Skeletal muscle tissue (tissue), 4 donors: ENCODE data around the gene SLC2A9. TPM values are rescaled to one million over a fixed set of nuclear protein-coding genes. Genes with fewer than 3 reads are reported as not detected.

Experiments
- H3K27ac ChIP-seq: one replicate; pipeline ENCODE4 v1.7.0; 2013; ENCODE audit warnings: mild to moderate bottlenecking, low read depth, low read length, inconsistent platforms
- H3K27me3 ChIP-seq, 3 donors: one replicate each; pipeline ENCODE4 v1.7.0; 2013; ENCODE audit warnings: low read length in 3 of 3; ENCODE audit not compliant: control insufficient read depth in 3 of 3, insufficient read depth in 3 of 3
- H3K36me3 ChIP-seq, 3 donors: one replicate each; pipeline ENCODE4 v1.7.0; 2013; ENCODE audit warnings: low read length in 3 of 3; ENCODE audit not compliant: control insufficient read depth in 3 of 3, insufficient read depth in 3 of 3
- H3K4me1 ChIP-seq, 3 donors: one replicate each; pipeline ENCODE4 v1.7.0; 2013; ENCODE audit warnings: low read length in 3 of 3, mild to moderate bottlenecking in 3 of 3; ENCODE audit not compliant: control insufficient read depth in 3 of 3, insufficient read depth in 3 of 3
- H3K4me3 ChIP-seq, 3 donors: one replicate each; pipeline ENCODE4 v1.7.0; 2013; ENCODE audit warnings: low read length in 3 of 3
- H3K9ac ChIP-seq, 3 donors: one replicate each; pipeline ENCODE4 v1.7.0; 2013; ENCODE audit warnings: low read length in 3 of 3, mild to moderate bottlenecking in 3 of 3, moderate library complexity in 2 of 3, low read depth in 1 of 3
- H3K9me3 ChIP-seq, 3 donors: one replicate each; pipeline ENCODE4 v1.7.0; 2013; ENCODE audit warnings: low read length in 3 of 3; ENCODE audit not compliant: control insufficient read depth in 3 of 3
- total RNA-seq: library from RNA; depleted of rRNA; stranded (reverse); fragments of >200 nt; gene quantifications from one replicate; pipeline ENCODE4 v1.2.3, GENCODE V29; 2014
- donor health status: Osteomylitis.

SLC2A9 gene
- total RNA-seq, 1 donor from 2014 or later = 1.0 TPM

DNA sequence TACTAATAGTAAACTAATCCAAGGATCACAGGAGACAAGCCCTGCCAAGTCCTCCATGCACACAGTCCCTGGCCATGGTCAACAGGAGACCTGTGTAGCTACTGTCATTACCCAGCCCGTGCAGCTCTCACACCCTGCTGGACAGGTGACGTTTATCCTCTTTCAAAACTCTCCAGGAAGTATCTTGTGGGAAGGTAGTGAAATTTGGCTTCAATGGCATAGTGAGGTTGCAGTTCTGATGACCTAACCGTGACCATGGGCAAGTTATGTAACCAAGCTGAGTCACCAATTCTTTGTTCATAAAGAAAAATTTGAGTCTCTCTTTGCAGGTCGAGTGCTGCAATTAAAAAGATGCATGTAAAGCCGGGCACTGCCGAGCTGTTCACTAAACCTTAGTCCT lies 11.3 kb upstream of the SLC2A9 start:
- peak overlapping the region in 1 of 3 donors; percentile 35 for H3K4me3 ChIP-seq
- H3K36me3 ChIP-seq = no peaks in the 10 kb centered on the region
- H3K27me3 ChIP-seq = no peaks in the 10 kb centered on the region
- H3K4me1 ChIP-seq = peaks cover 49 to 65% (median 59%) of the 10 kb centered on the region in 3 donors
- H3K9me3 ChIP-seq = no peaks in the 10 kb centered on the region
- H3K27ac ChIP-seq = peak overlapping the region; percentile 62
- peak overlapping the region in 1 of 3 donors; percentile 54 for H3K9ac ChIP-seq

GRCh38 chr4:10031668-10032590 lies 10.6 kb upstream of the SLC2A9 start:
- Histone ChIP-seq H3K4me1 (peaks cover 49 to 65% (median 59%) of the 10 kb centered on the region in 3 donors), H3K9me3 (no peaks in the 10 kb centered on the region), H3K27ac (peak overlapping the region; percentile 62), H3K4me3 (peak overlapping the region in 1 of 3 donors; percentile 35), H3K36me3 (no peaks in the 10 kb centered on the region), H3K27me3 (no peaks in the 10 kb centered on the region), H3K9ac (peak overlapping the region in 1 of 3 donors; percentile 41)

DNA sequence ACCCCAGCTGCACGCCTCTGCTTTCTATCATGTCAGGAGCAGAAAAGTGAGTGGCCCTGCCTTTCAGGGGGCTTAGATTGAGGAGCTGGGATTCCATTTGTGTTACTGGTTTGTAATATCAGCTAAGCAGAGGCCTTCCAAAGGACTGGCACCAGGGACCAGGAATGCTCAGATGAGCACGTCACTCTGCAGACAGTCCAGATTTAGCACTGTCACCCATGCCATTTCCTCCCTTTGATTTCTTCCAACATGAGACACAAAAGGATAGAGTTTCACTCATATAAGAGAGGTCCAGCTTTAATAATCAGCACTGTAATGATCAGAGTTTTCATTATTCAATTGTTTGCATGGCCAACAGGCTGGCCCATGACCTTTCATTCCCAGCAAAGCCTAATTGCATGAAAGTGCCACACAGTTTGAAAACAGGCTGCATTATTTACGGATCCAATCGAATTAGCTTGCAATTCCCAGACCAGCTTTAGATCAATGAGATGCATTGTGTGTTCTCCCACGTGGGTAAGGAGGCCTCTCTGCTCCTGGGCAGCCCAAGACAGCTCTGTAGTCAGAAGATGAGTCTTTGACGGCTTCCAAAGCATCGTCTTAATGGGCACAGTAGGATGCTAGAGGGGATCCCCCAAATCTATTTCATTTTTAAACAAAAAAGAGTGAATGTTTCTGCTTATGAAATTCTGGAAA lies 9.8 kb upstream of the SLC2A9 start:
- H3K9me3 ChIP-seq = no peaks in the 10 kb centered on the region
- peak overlapping the region in 1 of 3 donors; percentile 47 for H3K9ac ChIP-seq
- peak overlapping the region in 2 of 3 donors; percentile 4 for H3K4me3 ChIP-seq
- H3K27me3 ChIP-seq = no peaks in the 10 kb centered on the region
- H3K4me1 ChIP-seq = peaks cover 49 to 65% (median 59%) of the 10 kb centered on the region in 3 donors
- peak overlapping the region; percentile 34 for H3K27ac ChIP-seq
- no peaks in the 10 kb centered on the region for H3K36me3 ChIP-seq

DNA sequence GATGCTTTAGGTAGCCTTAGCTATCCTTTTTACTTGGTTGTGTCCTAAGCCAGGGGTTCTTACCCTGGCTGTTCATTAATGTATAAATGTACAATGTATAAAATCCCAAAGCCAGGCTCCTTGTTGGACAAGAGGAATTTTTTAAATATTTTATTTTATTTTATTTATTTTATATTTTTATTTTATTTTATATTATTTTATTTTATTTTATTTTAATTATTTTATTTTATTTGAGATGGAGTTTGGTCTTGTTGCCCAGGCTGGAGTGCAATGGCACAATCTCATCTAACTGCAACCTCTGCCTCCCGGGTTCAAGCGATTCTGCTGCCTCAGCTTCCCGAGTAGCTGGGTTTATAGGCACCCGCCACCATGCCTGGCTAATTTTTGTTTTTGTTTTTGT lies 8.1 kb upstream of the SLC2A9 start:
- Histone ChIP-seq H3K9ac (peak overlapping the region in 1 of 3 donors; percentile 0), H3K4me1 (peaks cover 53 to 59% (median 53%) of the 10 kb centered on the region in 3 donors), H3K36me3 (no peaks in the 10 kb centered on the region), H3K4me3 (no peak overlapping the region), H3K27ac (peak overlapping the region; percentile 12), H3K27me3 (no peaks in the 10 kb centered on the region), H3K9me3 (no peaks in the 10 kb centered on the region)

DNA sequence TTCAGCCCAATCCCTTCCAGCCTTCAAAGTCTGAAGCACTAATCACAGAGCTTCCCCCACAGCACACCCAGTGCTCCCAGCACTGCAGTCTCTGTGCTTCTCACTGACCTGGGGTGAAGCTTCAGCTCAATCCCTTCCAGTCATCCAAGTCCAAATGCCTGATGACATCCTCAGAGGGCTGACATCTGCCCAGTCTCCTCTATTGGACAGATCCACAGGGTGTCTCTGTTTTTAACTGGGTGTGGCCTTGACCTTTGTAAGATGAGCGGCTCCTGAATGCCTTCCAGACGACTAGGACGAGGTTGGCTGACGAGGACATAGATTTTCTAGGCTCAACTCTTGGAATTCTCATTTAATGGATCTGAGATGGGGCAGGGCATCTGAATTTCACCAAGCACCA lies 7.6 kb upstream of the SLC2A9 start:
- Histone ChIP-seq H3K27ac (peak overlapping the region; percentile 49), H3K9ac (peak overlapping the region in 2 of 3 donors; percentile 10 to 64), H3K4me1 (peaks cover 50 to 57% (median 52%) of the 10 kb centered on the region in 3 donors), H3K27me3 (no peaks in the 10 kb centered on the region), H3K9me3 (no peaks in the 10 kb centered on the region), H3K36me3 (no peaks in the 10 kb centered on the region), H3K4me3 (peak overlapping the region in 1 of 3 donors; percentile 49)

DNA sequence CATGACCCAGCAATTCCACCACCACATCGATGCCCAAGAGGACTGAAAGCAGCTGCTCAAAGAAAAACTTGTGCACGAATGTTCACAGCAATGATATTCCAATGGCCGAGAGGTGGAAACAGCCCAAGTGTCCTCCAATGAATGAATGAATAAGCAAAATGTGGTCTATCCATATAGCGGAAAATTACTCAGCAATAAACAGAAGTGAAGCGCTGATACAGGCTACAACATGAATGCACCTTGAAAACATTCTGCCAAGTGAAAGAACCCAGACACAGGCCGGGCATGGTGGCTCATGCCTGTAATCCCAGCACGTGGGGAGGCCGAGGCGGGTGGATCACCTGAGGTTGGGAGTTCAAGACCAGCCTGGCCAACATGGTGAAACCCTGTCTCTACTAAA lies 5.2 kb upstream of the SLC2A9 start:
- Histone ChIP-seq H3K9ac (no peak overlapping the region), H3K9me3 (no peaks in the 10 kb centered on the region), H3K4me1 (peaks cover 36 to 43% (median 38%) of the 10 kb centered on the region in 3 donors), H3K27me3 (no peaks in the 10 kb centered on the region), H3K36me3 (no peaks in the 10 kb centered on the region), H3K4me3 (no peak overlapping the region), H3K27ac (no peak overlapping the region)

DNA sequence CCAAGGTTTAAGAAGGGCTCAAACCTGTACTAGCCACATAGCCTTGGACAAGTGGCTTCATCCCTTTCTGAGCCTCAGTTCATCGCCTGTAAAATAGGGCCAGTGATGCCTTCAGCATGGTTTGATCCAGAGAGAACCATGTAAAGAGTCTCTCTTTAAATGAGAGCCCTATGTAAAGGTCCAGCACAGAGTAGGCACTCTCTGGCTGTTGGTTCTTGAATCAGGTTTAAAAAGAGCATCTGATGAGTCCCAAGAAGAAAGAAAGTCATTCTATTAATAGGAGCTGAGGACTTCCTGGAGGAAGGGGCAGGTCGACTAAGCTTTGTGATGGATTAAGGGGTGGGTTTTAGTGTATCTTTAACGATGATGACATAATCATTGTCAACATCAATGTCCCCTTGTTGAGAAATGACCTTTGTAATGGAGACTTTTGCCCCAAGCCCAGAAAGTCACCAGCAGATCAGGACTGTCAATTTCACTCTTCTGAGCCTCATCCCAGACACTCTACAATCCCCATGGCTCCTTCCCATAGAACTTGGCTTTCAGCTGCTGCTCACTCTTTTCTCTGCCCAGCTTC lies 4.0 kb upstream of the SLC2A9 start:
- Histone ChIP-seq H3K27ac (no peak overlapping the region), H3K4me3 (no peak overlapping the region), H3K36me3 (no peaks in the 10 kb centered on the region), H3K4me1 (peaks cover 24 to 42% (median 35%) of the 10 kb centered on the region in 3 donors), H3K9me3 (no peaks in the 10 kb centered on the region), H3K9ac (no peak overlapping the region), H3K27me3 (no peaks in the 10 kb centered on the region)

DNA sequence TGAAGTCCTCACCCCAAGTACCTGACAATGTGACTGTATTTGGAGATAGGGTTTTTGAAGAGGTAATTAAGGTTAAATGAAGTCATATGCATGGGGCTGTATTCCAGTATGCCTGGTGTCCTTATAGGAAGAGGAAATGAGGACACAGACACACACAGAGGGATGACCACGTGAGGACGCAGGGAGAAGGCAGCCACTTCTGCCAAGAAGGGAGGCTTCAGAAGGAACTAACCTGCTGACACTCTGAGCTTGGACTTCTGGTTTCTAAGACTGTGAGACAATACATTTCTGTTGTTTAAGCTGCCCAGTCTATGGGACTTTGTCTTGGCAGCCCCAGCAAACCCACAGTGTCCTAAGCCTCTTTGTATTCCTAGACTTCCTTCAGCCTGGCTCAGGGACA lies 3.0 kb upstream of the SLC2A9 start:
- Histone ChIP-seq H3K27ac (peak overlapping the region; percentile 76), H3K9me3 (no peaks in the 10 kb centered on the region), H3K9ac (peak overlapping the region in 1 of 3 donors; percentile 8), H3K27me3 (no peaks in the 10 kb centered on the region), H3K4me3 (no peak overlapping the region), H3K36me3 (no peaks in the 10 kb centered on the region), H3K4me1 (peaks cover 29 to 44% (median 42%) of the 10 kb centered on the region in 3 donors)

- peaks cover 29 to 43% (median 42%) of the 10 kb centered on the region in 3 donors for H3K4me1 ChIP-seq
- no peaks in the 10 kb centered on the region for H3K9me3 ChIP-seq
- H3K27me3 ChIP-seq = no peaks in the 10 kb centered on the region
- H3K36me3 ChIP-seq = no peaks in the 10 kb centered on the region
- peak overlapping the region; percentile 76 for H3K27ac ChIP-seq
- peak overlapping the region in 1 of 3 donors; percentile 8 for H3K9ac ChIP-seq
- H3K4me3 ChIP-seq = no peak overlapping the region
Measured at GRCh38 chr4:10023806-10024205, 2.5 kb upstream of the SLC2A9 start.
